GM23338 (cell line): ENCODE data around the gene MED13L. TPM values are rescaled to one million over a fixed set of nuclear protein-coding genes. Genes with fewer than 3 reads are reported as not detected.

Experiments
- ATAC-seq: fragments of 200-7000 bp; cut with Tn5 transposase; 3 replicates; pipeline ENCODE4 v1.9.1; 2020
- DNase-seq: peaks from one replicate; pipeline ENCODE4 v3.0.0-alpha.2; 2015; ENCODE audit warnings: low spot score
- H2AFZ ChIP-seq: fragments of 200-600 bp; sonication (generic); 2 replicates; pipeline ENCODE4 v1.8.0; 2016; ENCODE audit warnings: antibody characterized with exemption, mild to moderate bottlenecking, moderate library complexity
- H3F3A ChIP-seq: fragments of 200-600 bp; sonication (generic); replicated peaks from 2 replicates; pipeline ENCODE4 v1.8.0; 2017; ENCODE audit warnings: antibody characterized with exemption, mixed run types, low read depth
- H3K27ac ChIP-seq: fragments of 200-600 bp; sonication (generic); 2 replicates; pipeline ENCODE4 v1.6.1; 2016; ENCODE audit warnings: low read depth
- H3K27me3 ChIP-seq: fragments of 200-600 bp; sonication (generic); 2 replicates; pipeline ENCODE4 v1.8.0; 2016; ENCODE audit warnings: mild to moderate bottlenecking, mixed run types, moderate library complexity; ENCODE audit not compliant: insufficient read depth
- H3K36me3 ChIP-seq: fragments of 200-600 bp; sonication (generic); 2 replicates; pipeline ENCODE4 v1.8.0; 2016; ENCODE audit warnings: mild to moderate bottlenecking; ENCODE audit not compliant: insufficient read depth
- H3K4me1 ChIP-seq: fragments of 200-600 bp; sonication (generic); 2 replicates; pipeline ENCODE4 v1.8.0; 2016; ENCODE audit warnings: mild to moderate bottlenecking, moderate library complexity; ENCODE audit not compliant: insufficient read depth
- H3K4me2 ChIP-seq: fragments of 200-600 bp; sonication (generic); 2 replicates; pipeline ENCODE4 v1.7.1; 2017; ENCODE audit warnings: mixed run types
- H3K4me3 ChIP-seq: fragments of 200-600 bp; sonication (generic); 2 replicates; pipeline ENCODE4 v1.6.1; 2016; ENCODE audit warnings: mixed run types
- H3K79me2 ChIP-seq: fragments of 200-600 bp; sonication (generic); replicated peaks from 2 replicates; pipeline ENCODE4 v1.8.0; 2017; ENCODE audit warnings: mild to moderate bottlenecking; ENCODE audit not compliant: insufficient read depth
- H3K9me2 ChIP-seq: fragments of 200-600 bp; sonication (generic); 2 replicates; pipeline ENCODE4 v1.8.0; 2017; ENCODE audit not compliant: insufficient read depth
- H4K20me1 ChIP-seq: fragments of 200-600 bp; sonication (generic); replicated peaks from 2 replicates; pipeline ENCODE4 v1.8.0; 2017; ENCODE audit warnings: mild to moderate bottlenecking; ENCODE audit not compliant: insufficient read depth
- H3K27ac Mint-ChIP-seq: 2 replicates; pipeline ENCODE4 v1.8.0; 2020; ENCODE audit warnings: inconsistent platforms, mild to moderate bottlenecking, moderate library complexity, mixed read lengths
- H3K27me3 Mint-ChIP-seq: 3 replicates; pipeline ENCODE4 v1.8.0; 2022; ENCODE audit warnings: low read depth, mild to moderate bottlenecking, moderate library complexity, mixed read lengths, inconsistent platforms; ENCODE audit not compliant: insufficient read depth, poor library complexity
- H3K36me3 Mint-ChIP-seq: 3 replicates; pipeline ENCODE4 v1.8.0; 2021; ENCODE audit warnings: low read depth, mild to moderate bottlenecking, inconsistent platforms, moderate library complexity, mixed read lengths
- H3K4me1 Mint-ChIP-seq: 3 replicates; pipeline ENCODE4 v1.8.0; 2020; ENCODE audit warnings: mild to moderate bottlenecking, inconsistent platforms, mixed read lengths
- H3K4me3 Mint-ChIP-seq: 3 replicates; pipeline ENCODE4 v1.8.0; 2021; ENCODE audit warnings: moderate library complexity, mild to moderate bottlenecking, inconsistent platforms, mixed read lengths
- H3K9me3 Mint-ChIP-seq: 3 replicates; pipeline ENCODE4 v1.8.0; 2020; ENCODE audit warnings: moderate library complexity, mild to moderate bottlenecking, inconsistent platforms, mixed read lengths
- CREB1 ChIP-seq: fragments of 250-450 bp; sonication (Bioruptor Pico); IDR thresholded peaks from 2 replicates; pipeline ENCODE4 v1.5.0; 2020; ENCODE audit warnings: low read depth, mild to moderate bottlenecking, moderate library complexity
- ETS1 ChIP-seq: IDR thresholded peaks from 2 replicates; pipeline ENCODE4 v1.6.1; 2016; ENCODE audit warnings: antibody characterized with exemption
- EZH2 ChIP-seq: fragments of 200-600 bp; sonication (generic); IDR thresholded peaks from one replicate; pipeline ENCODE4 v1.8.0; 2017; ENCODE audit warnings: antibody characterized with exemption, mild to moderate bottlenecking, low read depth; ENCODE audit not compliant: unreplicated experiment
- EZH2phosphoT487 ChIP-seq: fragments of 200-600 bp; sonication (generic); IDR thresholded peaks from one replicate; pipeline ENCODE4 v1.8.1; 2018; ENCODE audit warnings: antibody characterized with exemption; ENCODE audit not compliant: unreplicated experiment
- JUNB ChIP-seq: IDR thresholded peaks from one replicate; pipeline ENCODE4 v1.6.1; 2016; ENCODE audit warnings: antibody characterized with exemption; ENCODE audit not compliant: unreplicated experiment
- POLR2AphosphoS5 ChIP-seq: IDR thresholded peaks from 2 replicates; pipeline ENCODE4 v1.6.1; 2016; ENCODE audit warnings: antibody characterized with exemption, low read depth
- REST ChIP-seq: IDR thresholded peaks from one replicate; pipeline ENCODE4 v1.6.1; 2018; ENCODE audit warnings: antibody characterized with exemption; ENCODE audit not compliant: unreplicated experiment
- STAT1 ChIP-seq: IDR thresholded peaks from one replicate; pipeline ENCODE4 v1.6.1; 2016; ENCODE audit warnings: antibody characterized with exemption; ENCODE audit not compliant: unreplicated experiment
- ZNF114 ChIP-seq: fragments of 250-450 bp; sonication (Bioruptor Pico); IDR thresholded peaks from 2 replicates; pipeline ENCODE4 v1.5.0; 2020; ENCODE audit warnings: mild to moderate bottlenecking, moderate library complexity
- ZNF331 ChIP-seq: fragments of 250-450 bp; sonication (Bioruptor Pico); IDR thresholded peaks from 2 replicates; pipeline ENCODE4 v1.5.0; 2020; ENCODE audit warnings: low read depth, mild to moderate bottlenecking, moderate library complexity
- ZNF462 ChIP-seq: fragments of 250-450 bp; sonication (Bioruptor Pico); IDR thresholded peaks from 2 replicates; pipeline ENCODE4 v1.5.0; 2020; ENCODE audit warnings: mild to moderate bottlenecking, moderate library complexity
- polyA plus RNA-seq: library from polyadenylated mRNA; unstranded; fragments of >200 nt; fragmentation: Nextera tagmentation; extraction: Ambion mirVana; gene quantifications from 2 replicates; pipeline ENCODE4 v1.2.1, GENCODE V29; 2016
- total RNA-seq: library from RNA; depleted of rRNA; stranded (reverse); fragments of >200 nt; shearing (Covaris generic); gene quantifications from 2 replicates; pipeline ENCODE4 v1.2.3, GENCODE V29; 2014

The MED13L gene
- total and polyA plus RNA-seq, 2 experiments from 2014 or later, result 20.9 to 73.6 TPM

GRCh38 chr12:116261525-116262100 lies 15.9 kb downstream of the MED13L start:
- Mint-ChIP-seq H3K4me1 (peaks cover 46% of the 10 kb centered on the region), H3K36me3 (no peaks in the 10 kb centered on the region), H3K27ac (no peak overlapping the region), H3K9me3 (no peaks in the 10 kb centered on the region), H3K4me3 (no peak overlapping the region), H3K27me3 (no peaks in the 10 kb centered on the region)
- Histone ChIP-seq H2AFZ (no peak overlapping the region), H3K4me3 (no peak overlapping the region), H4K20me1 (peaks cover 20% of the 10 kb centered on the region), H3K4me1 (peaks cover 40% of the 10 kb centered on the region), H3K36me3 (no peaks in the 10 kb centered on the region), H3K9me2 (no peaks in the 10 kb centered on the region), H3F3A (no peaks in the 10 kb centered on the region), H3K4me2 (no peak overlapping the region), H3K27ac (no peak overlapping the region), H3K79me2 (peaks cover 100% of the 10 kb centered on the region), H3K27me3 (no peaks in the 10 kb centered on the region)
- no peak for ATAC-seq
- no peak for DNase-seq
- TF ChIP-seq POLR2AphosphoS5 (no peak), ZNF331 (CRISPR knock-in tag) (no peak), STAT1 (no peak), CREB1 (CRISPR knock-in tag) (no peak), ETS1 (no peak), ZNF114 (CRISPR knock-in tag) (no peak), ZNF462 (CRISPR knock-in tag) (no peak), EZH2phosphoT487 (no peak), EZH2 (no peak), JUNB (no peak), REST (no peak)
